Measurements from ENCODE around the gene RELCH.
A peak's percentile ranks its signal among the peaks of the same experiment; 100 is the strongest.

Gene RELCH

DNA sequence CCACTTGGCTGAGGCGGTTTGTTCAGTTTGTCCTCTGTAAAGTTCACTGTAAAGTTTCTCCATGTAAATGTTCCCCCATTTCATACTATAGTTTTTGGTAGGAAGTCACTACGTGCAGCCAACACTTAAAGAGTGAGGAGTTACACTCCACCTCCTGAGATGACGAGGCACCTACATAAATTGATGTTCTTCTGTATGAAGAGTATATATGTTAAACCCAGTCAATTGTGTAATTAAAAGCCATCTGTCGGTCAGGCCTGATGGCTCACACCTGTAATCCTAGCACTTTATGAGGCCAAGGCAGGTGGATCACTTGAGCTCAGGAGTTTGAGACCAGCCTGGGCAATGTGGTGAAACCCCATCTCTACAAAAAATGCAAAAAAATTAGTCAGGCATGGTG is 7.8 kb upstream of the RELCH start:
- no peak for DNase-seq (ENCODE audit: low read depth, low spot score)
- TF ChIP-seq POLR2AphosphoS5 (IDR thresholded peaks at IDR 0.05; ENCODE audit: borderline replicate concordance, low read depth, low read length) (no peak), EZH2 (IDR thresholded peaks at IDR 0.05) (no peak), FOXP2 (optimal IDR thresholded peaks at IDR 0.05; ENCODE audit: control extremely low read depth, extremely low read length, insufficient read depth) (no peak)
- Histone ChIP-seq H3K36me3 (ENCODE audit: insufficient read depth, low read length) (no peaks in the 10 kb centered on the region), H3K9me3 (ENCODE audit: low read depth, low read length) (no peaks in the 10 kb centered on the region), H3K27ac (no peak overlapping the region), H3K4me3 (no peak overlapping the region), H3K9ac (ENCODE audit: insufficient read length) (no peak overlapping the region)

DNA sequence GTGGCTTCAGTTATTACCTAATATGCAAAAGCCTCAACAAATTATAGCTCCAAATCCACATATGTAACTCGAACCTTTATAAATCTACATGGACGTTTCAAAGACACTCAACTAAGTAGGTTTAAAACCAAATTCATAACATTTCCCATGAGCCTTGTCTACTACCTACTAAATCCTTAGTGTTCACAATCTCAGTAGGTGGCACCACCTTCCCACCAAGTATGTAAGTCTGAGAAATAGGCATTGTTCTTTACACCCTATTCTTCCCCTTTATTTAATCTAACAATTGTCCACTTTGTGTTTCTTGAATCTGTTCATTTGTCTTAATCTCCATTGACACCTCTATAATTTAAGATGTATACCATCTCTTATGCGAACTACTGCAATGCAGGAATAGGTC is 4.8 kb upstream of the RELCH start:
- H3K27ac ChIP-seq, result no peak overlapping the region
- TF ChIP-seq EZH2 (IDR thresholded peaks at IDR 0.05), result no peak
- TF ChIP-seq FOXP2 (optimal IDR thresholded peaks at IDR 0.05; ENCODE audit: control extremely low read depth, extremely low read length, insufficient read depth), result no peak
- TF ChIP-seq POLR2AphosphoS5 (IDR thresholded peaks at IDR 0.05; ENCODE audit: borderline replicate concordance, low read depth, low read length), result no peak

DNA sequence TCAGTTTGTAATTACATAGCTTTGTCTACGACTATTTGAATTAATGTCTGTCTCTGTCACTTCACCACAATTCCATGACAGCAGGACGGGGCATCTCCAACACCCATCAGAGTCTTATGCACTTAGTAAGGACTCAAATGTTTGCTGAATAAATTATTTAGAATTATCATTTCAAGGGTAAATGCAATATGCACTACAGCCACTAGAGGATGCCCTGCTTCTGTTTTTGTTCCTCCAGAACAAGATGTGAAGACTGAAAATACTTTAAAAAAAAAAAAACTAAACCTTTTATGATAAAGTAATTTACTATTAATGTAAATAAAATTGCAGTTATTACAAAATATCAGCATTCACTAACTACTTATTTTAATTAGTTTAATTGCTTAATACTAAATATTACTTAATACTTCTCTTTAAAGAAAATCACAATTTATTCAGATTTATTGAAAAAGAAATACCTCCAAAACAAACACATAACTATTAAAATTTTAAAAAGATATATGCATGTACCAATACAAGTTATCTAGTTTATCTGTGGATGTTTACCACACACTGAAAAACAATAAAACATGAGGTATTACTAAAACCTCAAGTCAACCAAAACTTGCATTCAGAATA is 3.4 kb upstream of the RELCH start:
- Histone ChIP-seq H3K9me3 (ENCODE audit: low read depth, low read length) (no peaks in the 10 kb centered on the region), H3K27ac (no peak overlapping the region), H3K36me3 (ENCODE audit: insufficient read depth, low read length) (no peaks in the 10 kb centered on the region), H3K9ac (ENCODE audit: insufficient read length) (no peak overlapping the region), H3K4me3 (no peak overlapping the region)
- TF ChIP-seq FOXP2 (optimal IDR thresholded peaks at IDR 0.05; ENCODE audit: control extremely low read depth, extremely low read length, insufficient read depth), result no peak
- TF ChIP-seq POLR2AphosphoS5 (IDR thresholded peaks at IDR 0.05; ENCODE audit: borderline replicate concordance, low read depth, low read length), result no peak
- TF ChIP-seq EZH2 (IDR thresholded peaks at IDR 0.05), result no peak
- peak; percentile 56 for DNase-seq (ENCODE audit: low read depth, low spot score)

More for the DNA sequence above, 4.8 kb upstream of the RELCH start:
- Histone ChIP-seq H3K9me3 (ENCODE audit: low read depth, low read length) (no peaks in the 10 kb centered on the region), H3K4me3 (no peak overlapping the region), H3K9ac (ENCODE audit: insufficient read length) (no peak overlapping the region), H3K36me3 (ENCODE audit: insufficient read depth, low read length) (no peaks in the 10 kb centered on the region)
- no peak for DNase-seq (ENCODE audit: low read depth, low spot score)

DNA sequence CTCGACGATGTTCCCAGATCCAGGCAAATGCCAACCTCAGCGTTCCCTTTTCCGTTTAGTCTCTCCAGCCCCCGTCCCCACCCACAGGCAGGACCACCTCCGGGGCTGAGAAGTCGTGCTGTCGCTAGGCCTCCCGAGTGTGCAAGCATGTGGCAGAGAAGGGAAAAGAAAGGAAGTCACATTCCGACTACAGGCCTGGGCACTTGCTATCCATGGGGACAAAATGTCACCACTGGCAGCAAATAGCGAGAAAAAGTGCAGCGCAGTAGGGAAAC is 619 bp upstream of the RELCH start:
- H3K4me3 ChIP-seq, result peak overlapping the region; percentile 95
- no peaks in the 10 kb centered on the region for H3K36me3 ChIP-seq (ENCODE audit: insufficient read depth, low read length)
- H3K9me3 ChIP-seq (ENCODE audit: low read depth, low read length), result no peaks in the 10 kb centered on the region
- H3K9ac ChIP-seq (ENCODE audit: insufficient read length), result peak overlapping the region; percentile 74
- TF ChIP-seq POLR2AphosphoS5 (IDR thresholded peaks at IDR 0.05; ENCODE audit: borderline replicate concordance, low read depth, low read length) (no peak), FOXP2 (optimal IDR thresholded peaks at IDR 0.05; ENCODE audit: control extremely low read depth, extremely low read length, insufficient read depth) (no peak), EZH2 (IDR thresholded peaks at IDR 0.05) (no peak)
- DNase-seq (ENCODE audit: low read depth, low spot score), result no peak
- H3K27ac ChIP-seq, result no peak overlapping the region; the same call in 1 of the 2 replicates

DNA sequence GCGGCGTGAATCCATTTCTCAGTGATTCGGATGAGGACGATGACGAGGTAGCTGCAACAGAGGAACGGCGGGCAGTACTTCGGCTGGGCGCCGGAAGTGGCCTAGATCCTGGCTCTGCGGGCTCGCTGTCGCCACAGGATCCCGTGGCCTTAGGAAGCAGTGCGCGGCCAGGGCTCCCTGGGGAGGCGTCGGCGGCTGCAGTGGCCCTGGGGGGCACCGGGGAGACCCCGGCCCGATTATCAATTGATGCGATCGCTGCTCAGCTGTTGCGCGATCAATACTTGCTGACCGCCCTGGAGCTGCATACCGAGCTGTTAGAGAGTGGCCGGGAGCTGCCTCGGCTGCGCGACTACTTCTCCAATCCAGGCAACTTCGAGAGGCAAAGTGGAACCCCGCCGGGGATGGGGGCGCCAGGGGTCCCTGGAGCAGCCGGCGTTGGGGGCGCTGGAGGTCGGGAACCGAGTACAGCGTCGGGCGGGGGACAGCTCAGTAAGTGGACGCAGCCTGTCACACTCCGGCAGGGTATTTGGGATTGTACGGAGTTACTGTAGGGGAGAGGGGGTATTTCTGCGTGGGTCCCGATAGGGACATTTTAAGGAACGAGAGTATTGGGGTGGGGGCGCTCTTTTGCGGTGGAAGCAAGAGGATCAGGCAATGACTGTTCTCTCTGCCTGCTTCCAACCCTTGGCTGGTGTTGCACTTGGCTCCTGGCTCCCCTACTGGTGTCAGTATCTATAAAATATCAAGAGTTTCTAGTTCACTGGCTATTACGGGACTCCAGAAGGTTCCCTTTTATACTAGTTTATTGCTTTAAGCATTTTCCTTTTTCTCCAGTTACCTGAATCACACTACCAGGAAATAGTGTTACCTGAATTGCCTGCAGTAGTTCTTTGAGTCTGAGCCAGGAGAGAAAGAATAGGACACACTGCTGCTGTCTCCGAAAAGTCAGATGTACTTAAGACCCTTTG is 772 bp downstream of the RELCH start:
- H3K9ac ChIP-seq (ENCODE audit: insufficient read length), result peak overlapping the region; percentile 80
- no peak overlapping the region for H3K27ac ChIP-seq
- peak overlapping the region; percentile 95 for H3K4me3 ChIP-seq
- H3K9me3 ChIP-seq (ENCODE audit: low read depth, low read length), result no peaks in the 10 kb centered on the region
- no peak for DNase-seq (ENCODE audit: low read depth, low spot score)
- H3K36me3 ChIP-seq (ENCODE audit: insufficient read depth, low read length), result no peaks in the 10 kb centered on the region
- TF ChIP-seq POLR2AphosphoS5 (IDR thresholded peaks at IDR 0.05; ENCODE audit: borderline replicate concordance, low read depth, low read length) (no peak), EZH2 (IDR thresholded peaks at IDR 0.05) (no peak), FOXP2 (optimal IDR thresholded peaks at IDR 0.05; ENCODE audit: control extremely low read depth, extremely low read length, insufficient read depth) (no peak)

DNA sequence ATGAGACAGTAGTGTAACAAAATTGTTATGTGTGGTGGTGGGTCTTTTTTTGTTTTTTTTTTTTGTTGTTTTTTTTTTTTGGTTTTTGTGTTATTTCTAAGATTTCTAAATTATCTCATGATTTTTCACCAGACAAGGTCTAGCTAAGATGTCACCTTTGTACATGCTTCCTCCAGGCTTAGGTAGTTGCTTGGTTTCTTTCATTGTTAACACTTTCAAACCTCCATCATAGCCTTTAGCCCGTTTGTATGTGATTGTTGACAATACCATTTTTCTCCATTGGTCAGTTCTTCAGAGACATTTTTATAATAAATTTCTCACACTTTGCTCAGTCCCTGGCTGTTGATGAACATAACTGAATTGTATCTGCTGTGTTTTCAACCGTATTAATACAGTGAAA is 2.2 kb downstream of the RELCH start:
- no peak overlapping the region for H3K9ac ChIP-seq (ENCODE audit: insufficient read length)
- TF ChIP-seq EZH2 (IDR thresholded peaks at IDR 0.05), result no peak
- TF ChIP-seq POLR2AphosphoS5 (IDR thresholded peaks at IDR 0.05; ENCODE audit: borderline replicate concordance, low read depth, low read length), result no peak
- no peak for TF ChIP-seq FOXP2 (optimal IDR thresholded peaks at IDR 0.05; ENCODE audit: control extremely low read depth, extremely low read length, insufficient read depth)
- H3K9me3 ChIP-seq (ENCODE audit: low read depth, low read length), result no peaks in the 10 kb centered on the region
- no peaks in the 10 kb centered on the region for H3K36me3 ChIP-seq (ENCODE audit: insufficient read depth, low read length)
- DNase-seq (ENCODE audit: low read depth, low spot score), result no peak
- H3K27ac ChIP-seq, result no peak overlapping the region
- H3K4me3 ChIP-seq, result peak overlapping the region; percentile 95

DNA sequence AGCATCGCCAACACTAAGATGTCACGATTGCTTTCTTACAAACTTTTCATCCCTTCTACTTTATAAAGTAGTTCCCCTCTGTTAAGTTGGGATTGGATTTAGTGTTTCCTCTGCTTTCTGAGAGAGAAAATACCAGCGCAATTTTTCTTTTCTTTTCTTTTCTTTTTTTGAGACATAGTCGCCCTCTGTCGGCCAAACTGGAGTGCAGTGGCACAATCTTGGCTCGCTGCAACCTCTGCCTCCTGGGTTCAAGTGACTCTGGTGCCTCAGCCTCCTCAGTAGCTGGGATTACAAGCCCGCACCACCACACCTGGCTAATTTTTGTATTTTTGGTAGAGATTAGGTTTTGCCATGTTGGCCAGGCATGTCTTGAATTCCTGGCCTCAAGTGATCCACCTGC is 9.0 kb downstream of the RELCH start:
- H3K4me3 ChIP-seq, result no peak overlapping the region
- H3K36me3 ChIP-seq (ENCODE audit: insufficient read depth, low read length), result no peaks in the 10 kb centered on the region
- no peak for DNase-seq (ENCODE audit: low read depth, low spot score)
- no peak for TF ChIP-seq POLR2AphosphoS5 (IDR thresholded peaks at IDR 0.05; ENCODE audit: borderline replicate concordance, low read depth, low read length)
- TF ChIP-seq FOXP2 (optimal IDR thresholded peaks at IDR 0.05; ENCODE audit: control extremely low read depth, extremely low read length, insufficient read depth), result no peak
- TF ChIP-seq EZH2 (IDR thresholded peaks at IDR 0.05), result no peak
- H3K9ac ChIP-seq (ENCODE audit: insufficient read length), result no peak overlapping the region
- no peaks in the 10 kb centered on the region for H3K9me3 ChIP-seq (ENCODE audit: low read depth, low read length)
- H3K27ac ChIP-seq, result no peak overlapping the region

DNA sequence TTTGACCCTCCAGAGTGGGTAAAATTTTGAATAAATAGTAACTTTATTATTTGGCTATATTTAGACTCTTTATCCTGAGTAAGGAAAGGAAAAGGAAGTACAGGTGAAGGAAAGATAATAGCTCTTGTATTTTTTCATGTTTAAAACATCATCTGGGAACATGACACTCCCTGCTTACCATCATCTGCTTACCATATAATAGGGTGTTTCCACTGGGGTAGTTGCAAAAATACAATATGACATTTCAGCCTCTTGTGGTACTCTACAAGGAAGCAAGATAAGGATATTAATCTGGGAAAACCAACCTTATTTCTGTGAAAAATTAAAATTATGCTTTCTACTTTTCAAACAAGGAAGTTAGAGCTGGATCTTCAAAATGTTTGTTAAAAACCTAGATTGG is 9.9 kb downstream of the RELCH start:
- no peak overlapping the region for H3K27ac ChIP-seq
- no peak for DNase-seq (ENCODE audit: low read depth, low spot score)
- TF ChIP-seq EZH2 (IDR thresholded peaks at IDR 0.05) (no peak), POLR2AphosphoS5 (IDR thresholded peaks at IDR 0.05; ENCODE audit: borderline replicate concordance, low read depth, low read length) (no peak), FOXP2 (optimal IDR thresholded peaks at IDR 0.05; ENCODE audit: control extremely low read depth, extremely low read length, insufficient read depth) (no peak)

More for the DNA sequence above, 9.9 kb downstream of the RELCH start:
- no peak overlapping the region for H3K4me3 ChIP-seq
- H3K36me3 ChIP-seq (ENCODE audit: insufficient read depth, low read length), result no peaks in the 10 kb centered on the region
- H3K9ac ChIP-seq (ENCODE audit: insufficient read length), result no peak overlapping the region
- H3K9me3 ChIP-seq (ENCODE audit: low read depth, low read length), result no peaks in the 10 kb centered on the region

Measured in SK-N-MC (cell line).